Measurements from ENCODE around the gene EIF2A. TPM values are rescaled to one million over a fixed set of nuclear protein-coding genes. Genes with fewer than 3 reads are reported as not detected.
A peak's percentile ranks its signal among the peaks of the same experiment; 100 is the strongest.

The EIF2A gene
- total RNA-seq, 1 experiment from 2014 or later = 74.1 TPM

- Mint-ChIP-seq H3K9me3 (peaks cover 18 to 32% of the 10 kb centered on the region in 2 experiments), H3K36me3 (ENCODE audit: insufficient read depth in 1 of 3, low read depth in 3 of 3) (peaks cover 11 to 25% (median 15%) of the 10 kb centered on the region in 3 experiments), H3K4me1 (peaks cover 24 to 25% of the 10 kb centered on the region in 2 experiments), H3K27me3 (ENCODE audit: low read depth) (no peaks in the 10 kb centered on the region), H3K27ac (no peak overlapping the region), H3K4me3 (peak overlapping the region in 1 of 2 experiments; percentile 30; a peak in 1 of 5 replicates)
- no peak overlapping the region for H4K8ac ChIP-seq (replicated peaks; ENCODE audit: insufficient read length, low read depth, low read length)
- H2AK5ac ChIP-seq (ENCODE audit: insufficient read length, low read length) = no peak overlapping the region
- H4K91ac ChIP-seq (ENCODE audit: insufficient read length, low read depth, low read length) = no peak overlapping the region
- no CpG with 5 or more reads among the region's 4 CpGs for WGBS (ENCODE audit: extremely low coverage, insufficient read length, low lambda C conversion rate)
- no peaks in the 10 kb centered on the region for H3K23me2 ChIP-seq (ENCODE audit: insufficient read length, low read depth, low read length, poor library complexity, severe bottlenecking)
- no peaks in the 10 kb centered on the region for H3K79me2 ChIP-seq (ENCODE audit: insufficient read depth, low read length)
- no peak overlapping the region for H3K4me2 ChIP-seq (ENCODE audit: insufficient read depth, insufficient read length, low read length)
- no peaks in the 10 kb centered on the region for H3K9me3 ChIP-seq (ENCODE audit: control insufficient read depth, low read depth, low read length)
- H3K9ac ChIP-seq (ENCODE audit: extremely low read depth, insufficient read length, low read length) = no peak overlapping the region
- H3K56ac ChIP-seq (ENCODE audit: insufficient read length, low read depth, low read length) = no peak overlapping the region
- no peak overlapping the region for H2BK5ac ChIP-seq (ENCODE audit: insufficient read length, low read length)
- no peak overlapping the region for H3K4ac ChIP-seq (ENCODE audit: low read depth, low read length)
- H2AFZ ChIP-seq (ENCODE audit: low read length) = no peak overlapping the region
- H4K5ac ChIP-seq (ENCODE audit: insufficient read length, low read depth, low read length) = no peak overlapping the region
- H3K27ac ChIP-seq (ENCODE audit: insufficient read length, low read depth, low read length) = no peak overlapping the region
- no peak overlapping the region for H2BK15ac ChIP-seq (ENCODE audit: low read depth, low read length)
- H3K27me3 ChIP-seq (ENCODE audit: insufficient read depth, low read length) = no peaks in the 10 kb centered on the region
- H2BK120ac ChIP-seq (ENCODE audit: low read depth, low read length, poor library complexity, severe bottlenecking) = no peak overlapping the region
- H3K18ac ChIP-seq (ENCODE audit: insufficient read length, low read depth, low read length) = no peak overlapping the region
- H3K79me1 ChIP-seq (ENCODE audit: insufficient read depth, low read depth, low read length, poor library complexity, severe bottlenecking) = no peaks in the 10 kb centered on the region
- H3T11ph ChIP-seq (ENCODE audit: low read length) = no peak overlapping the region
- no peaks in the 10 kb centered on the region for H4K20me1 ChIP-seq (ENCODE audit: control insufficient read depth, insufficient read depth, insufficient read length)
- no peak for TF ChIP-seq CTCF (conservative IDR thresholded peaks at IDR 0.05)
- peaks cover 5% of the 10 kb centered on the region; the same call in 1 of the 2 replicates for H3K4me1 ChIP-seq (ENCODE audit: insufficient read depth, low read length)
- no peak overlapping the region for H3K14ac ChIP-seq (ENCODE audit: insufficient read depth, low read length)
- DNase-seq = no peak
- no peak overlapping the region for H3K23ac ChIP-seq (ENCODE audit: insufficient read length, low read depth, low read length)
- no peak overlapping the region for H2BK20ac ChIP-seq (ENCODE audit: low read depth, low read length, poor library complexity, severe bottlenecking)
- H2BK12ac ChIP-seq (ENCODE audit: insufficient read length, low read depth, low read length) = no peak overlapping the region
Measured at GRCh38 chr3:150515210-150515609, 31.4 kb upstream of the EIF2A start.

Data from H9 (cell line).